Activated CD8-positive, alpha-beta memory T cell treated with anti-CD3 and anti-CD28 coated beads, Interleukin-2, amount 50 U/mL, for 24 hours (primary cell): ENCODE data around the gene PRAMEF11.
"Not testable (repeated sequence)": the region's sequence is repeated elsewhere in the genome, so short reads cannot be mapped to it uniquely, and the experiment has no call there.

Source experiments
- DNase-seq: peaks from one replicate; pipeline ENCODE4 v3.0.0-alpha.2; 2020; ENCODE audit errors: extremely low read depth

Gene PRAMEF11

DNA sequence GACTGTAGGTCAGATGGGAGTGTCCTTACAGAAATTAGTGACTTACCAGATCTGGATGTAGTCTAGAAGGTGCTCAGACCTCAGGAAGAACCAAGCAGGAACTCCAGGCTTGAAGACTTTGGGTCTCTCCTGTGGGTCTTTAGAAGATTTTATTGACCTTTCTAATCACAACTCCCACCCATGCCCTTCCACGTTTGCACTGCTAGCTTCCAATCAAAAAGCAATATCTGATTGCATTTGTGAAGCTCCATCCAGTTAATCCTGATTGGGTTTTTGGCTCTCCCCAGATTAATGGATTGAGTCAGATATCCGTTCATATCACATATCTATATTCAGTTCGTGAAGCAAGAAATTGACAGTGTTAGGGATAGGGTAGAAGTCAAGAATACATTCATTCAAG, at the start of gene PRAMEF11:
PRAMEF11 (minus strand) TSS at position 101 of the 400 bp plus-strand sequence. CDS start 2,621 bp downstream, outside the sequence.
- not testable (repeated sequence) for DNase-seq

DNA sequence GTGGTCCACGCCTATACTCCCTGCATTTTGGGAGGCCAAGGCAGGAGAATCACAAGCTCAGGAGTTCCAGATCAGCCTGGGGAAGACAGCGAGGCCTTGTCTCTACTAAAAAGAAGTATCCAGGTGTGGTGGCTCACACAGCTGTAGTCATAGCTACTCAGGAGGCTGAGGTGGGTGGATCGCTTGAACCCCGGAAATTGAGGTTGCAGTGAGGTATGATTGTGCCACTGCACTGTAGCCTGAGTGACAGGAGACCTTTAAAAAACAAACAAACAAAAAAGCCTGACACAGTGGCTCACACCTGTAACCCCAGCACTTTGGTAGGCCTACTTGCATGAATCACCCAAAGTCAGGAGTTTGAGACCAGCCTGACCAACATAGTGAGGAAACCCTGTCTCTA, 47.2 kb upstream of the PRAMEF11 start:
- not testable (repeated sequence) for DNase-seq

DNA sequence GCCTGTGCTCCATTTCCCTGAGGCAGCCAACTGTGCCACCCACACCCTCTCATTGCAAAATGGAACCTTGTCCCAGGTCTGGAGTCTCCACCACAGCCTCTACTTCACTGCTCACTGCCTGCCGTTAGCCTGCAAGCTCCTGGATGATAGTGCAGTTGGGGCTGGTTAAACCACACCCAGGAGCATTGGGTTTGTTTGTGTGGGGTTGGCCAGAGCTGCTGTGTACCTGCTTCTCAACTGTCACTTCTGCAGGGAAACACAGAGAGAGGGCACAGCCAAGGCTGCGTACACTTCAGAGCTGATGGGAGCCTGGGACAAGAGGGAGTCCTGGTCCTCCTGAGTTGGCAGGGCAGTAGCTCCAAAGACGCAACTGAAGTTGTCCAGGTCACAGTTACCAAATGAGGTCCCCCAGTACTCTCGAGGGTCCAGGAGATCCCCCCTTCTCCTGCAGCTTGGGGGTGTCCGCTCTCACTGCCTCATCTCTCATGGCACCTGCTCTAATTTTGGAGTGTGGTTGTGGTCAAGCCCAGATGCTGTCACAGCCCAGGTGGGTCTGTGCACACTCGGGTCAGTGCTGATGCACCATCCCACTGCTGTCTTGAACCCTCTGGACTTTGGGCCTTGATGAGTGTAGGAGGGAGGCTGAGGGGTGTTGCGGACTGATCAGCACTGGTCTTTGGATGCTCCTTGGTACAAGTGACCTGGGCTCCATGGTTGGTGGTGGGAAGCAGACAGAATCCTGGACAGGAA, 32.1 kb upstream of the PRAMEF11 start:
- not testable (repeated sequence) for DNase-seq

- DNase-seq, result not testable (repeated sequence)
Measured at GRCh38 chr1:12856786-12857185, 25.6 kb upstream of the PRAMEF11 start, which contains the start of gene PRAMEF2. Gene PRAMEF2, plus strand, starts transcription at chr1:12857086. Its CDS starts 1,924 bp downstream, at chr1:12859010.

DNA sequence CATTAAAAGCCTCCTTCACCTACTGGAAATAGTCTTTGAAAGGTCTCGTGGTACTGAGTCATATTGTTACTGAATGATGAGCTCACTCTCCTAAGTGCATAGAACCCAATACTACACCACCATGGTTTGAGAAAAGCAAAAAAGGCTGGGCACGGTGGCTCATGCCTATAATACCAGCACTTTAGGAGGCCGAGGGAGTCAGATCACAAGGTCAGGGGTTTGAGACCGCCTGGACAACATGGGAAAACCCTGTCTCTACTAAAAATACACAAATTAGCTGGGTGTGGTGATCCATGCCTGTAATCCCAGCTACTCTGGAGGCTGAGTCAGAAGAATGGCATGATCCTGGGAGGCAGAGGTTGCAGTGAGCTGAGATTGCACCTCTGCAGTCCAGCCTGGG, 20.6 kb upstream of the PRAMEF11 start:
- no peak for DNase-seq

GRCh38 chr1:12848620-12849019, 17.4 kb upstream of the PRAMEF11 start, which contains the start of gene HNRNPCL1:
Gene HNRNPCL1, minus strand, starts transcription at chr1:12848720. Its CDS starts 431 bp downstream, at chr1:12848289.
- DNase-seq, result not testable (repeated sequence)

GRCh38 chr1:12833251-12833650, 2.0 kb upstream of the PRAMEF11 start:
- DNase-seq, result not testable (repeated sequence)

- DNase-seq, result not testable (repeated sequence)
Measured at GRCh38 chr1:12819061-12819460, 12.1 kb downstream of the PRAMEF11 start.

GRCh38 chr1:12811409-12811784, 19.8 kb downstream of the PRAMEF11 start:
- DNase-seq, result no peak

DNA sequence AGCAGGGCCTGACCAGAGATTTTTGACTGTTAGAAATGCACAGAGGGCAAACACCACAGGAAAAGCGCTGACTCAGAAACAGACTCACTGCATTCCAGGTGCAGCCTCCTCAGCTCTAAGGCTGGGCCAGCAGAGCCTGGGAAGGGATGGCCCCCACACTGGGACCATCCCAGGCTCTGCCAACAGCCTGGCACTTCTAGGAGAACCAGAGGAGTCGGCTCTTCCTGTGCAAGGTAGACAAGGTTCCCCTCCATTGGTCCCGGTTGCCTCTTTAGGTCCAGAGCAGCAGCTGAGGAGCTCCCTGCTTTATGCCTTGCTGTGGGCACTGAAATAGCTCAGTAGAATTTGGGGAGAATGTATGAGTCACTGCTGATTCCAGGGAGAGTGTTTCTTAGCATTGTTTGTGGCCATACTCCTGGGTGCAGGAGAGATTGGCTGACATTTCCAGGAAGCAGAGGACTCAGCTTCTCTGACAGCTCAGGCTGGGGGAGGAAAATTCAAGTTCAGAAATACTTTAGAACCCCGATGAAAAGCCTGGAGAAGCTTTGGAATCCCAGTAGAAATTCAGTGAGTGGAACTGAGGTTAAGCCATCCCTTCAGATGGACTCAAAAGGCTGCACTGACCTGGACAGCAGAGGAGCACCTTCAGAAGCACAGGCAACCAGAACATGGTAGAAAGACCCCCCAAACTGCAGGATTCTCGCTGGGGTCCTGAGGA, 20.4 kb downstream of the PRAMEF11 start:
- no peak for DNase-seq

GRCh38 chr1:12809933-12810332, 21.3 kb downstream of the PRAMEF11 start:
- DNase-seq, result no peak

- DNase-seq, result no peak
Measured at GRCh38 chr1:12799730-12800129, 31.5 kb downstream of the PRAMEF11 start.

GRCh38 chr1:12798911-12799310, 32.3 kb downstream of the PRAMEF11 start:
- no peak for DNase-seq

GRCh38 chr1:12791097-12791496, 40.1 kb downstream of the PRAMEF11 start, which contains the start of gene PRAMEF1:
Gene PRAMEF1, plus strand, starts transcription at chr1:12791397. Its CDS starts 1,831 bp downstream, at chr1:12793228.
- not testable (repeated sequence) for DNase-seq

- not testable (repeated sequence) for DNase-seq
Measured at GRCh38 chr1:12784729-12785128, 46.5 kb downstream of the PRAMEF11 start.

DNA sequence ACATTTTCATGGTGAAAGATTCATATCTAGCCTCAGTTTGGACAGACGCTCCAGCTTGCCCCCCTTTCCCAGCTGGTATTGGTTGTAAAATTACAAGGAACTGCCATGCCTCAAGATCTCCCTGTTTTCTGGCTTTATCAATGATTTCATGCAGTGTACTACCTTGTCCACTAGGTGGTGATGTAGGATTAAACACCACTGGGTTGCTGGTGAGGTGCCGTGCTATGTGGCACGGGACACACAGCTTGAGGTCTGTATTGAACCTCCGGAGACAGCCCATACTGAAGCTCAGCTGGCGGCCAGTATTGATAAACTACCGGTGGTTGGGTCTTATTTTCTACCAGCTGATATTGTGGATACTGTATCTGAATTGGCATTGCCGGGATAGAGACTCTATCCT, 47.4 kb downstream of the PRAMEF11 start:
- DNase-seq, result not testable (repeated sequence)

DNA sequence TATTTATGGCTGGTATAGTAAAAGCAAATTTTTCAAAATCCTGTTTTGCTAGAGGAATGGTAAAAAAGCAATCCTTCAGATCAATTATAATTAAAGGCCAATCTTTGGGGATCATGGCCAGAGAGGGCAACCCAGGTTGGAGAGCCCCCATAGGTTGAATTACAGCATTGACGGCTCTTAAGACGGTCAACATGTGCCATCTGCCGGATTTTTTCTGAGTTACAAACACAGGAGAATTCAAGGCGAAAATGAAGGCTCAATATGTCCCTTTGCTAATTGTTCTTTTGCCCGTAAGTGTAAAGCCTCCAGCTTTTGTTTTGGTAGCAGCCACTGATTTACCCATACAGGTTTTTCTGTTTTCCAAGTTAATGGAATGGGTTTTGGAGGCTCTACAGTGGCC, 49.7 kb downstream of the PRAMEF11 start:
- DNase-seq, result not testable (repeated sequence)

DNA sequence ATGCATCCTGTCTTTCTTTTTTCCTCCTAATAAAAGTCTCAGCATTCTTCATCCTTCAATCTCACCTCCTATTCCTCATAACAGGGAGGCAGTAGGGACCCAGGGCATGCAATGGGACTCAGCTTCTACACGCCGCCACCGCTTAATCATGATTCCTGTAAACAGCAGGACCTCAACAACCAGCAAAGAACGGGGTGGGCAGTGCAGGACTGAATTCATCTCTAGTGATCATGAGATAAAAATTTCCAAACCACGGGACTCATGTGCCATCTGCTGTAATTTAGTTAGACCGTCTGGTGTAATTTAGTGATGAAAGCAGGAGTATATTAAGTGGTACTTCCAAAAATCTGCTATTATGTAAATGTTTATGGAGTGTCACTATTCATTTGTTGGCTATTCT, 52.3 kb downstream of the PRAMEF11 start:
- no peak for DNase-seq

DNA sequence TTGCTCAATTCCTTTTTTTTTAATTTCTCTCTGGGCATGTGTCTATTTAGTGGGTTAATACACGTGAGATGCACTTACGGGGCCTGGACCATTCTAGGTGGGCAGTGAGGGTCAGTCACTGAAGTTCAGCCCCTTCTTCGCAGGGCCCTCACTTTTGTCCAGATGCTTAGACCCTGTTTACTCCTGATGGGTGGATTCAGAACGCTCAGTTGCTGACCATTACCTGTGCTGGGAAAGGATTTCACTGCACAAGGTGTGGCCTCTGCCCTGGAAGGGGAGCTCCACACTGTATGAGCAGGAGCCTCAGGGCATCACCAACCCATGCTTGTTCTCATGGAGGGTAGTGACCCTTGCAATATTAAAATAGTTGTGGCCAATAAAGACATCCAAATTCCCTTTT, 53.1 kb downstream of the PRAMEF11 start:
- DNase-seq, result no peak

DNA sequence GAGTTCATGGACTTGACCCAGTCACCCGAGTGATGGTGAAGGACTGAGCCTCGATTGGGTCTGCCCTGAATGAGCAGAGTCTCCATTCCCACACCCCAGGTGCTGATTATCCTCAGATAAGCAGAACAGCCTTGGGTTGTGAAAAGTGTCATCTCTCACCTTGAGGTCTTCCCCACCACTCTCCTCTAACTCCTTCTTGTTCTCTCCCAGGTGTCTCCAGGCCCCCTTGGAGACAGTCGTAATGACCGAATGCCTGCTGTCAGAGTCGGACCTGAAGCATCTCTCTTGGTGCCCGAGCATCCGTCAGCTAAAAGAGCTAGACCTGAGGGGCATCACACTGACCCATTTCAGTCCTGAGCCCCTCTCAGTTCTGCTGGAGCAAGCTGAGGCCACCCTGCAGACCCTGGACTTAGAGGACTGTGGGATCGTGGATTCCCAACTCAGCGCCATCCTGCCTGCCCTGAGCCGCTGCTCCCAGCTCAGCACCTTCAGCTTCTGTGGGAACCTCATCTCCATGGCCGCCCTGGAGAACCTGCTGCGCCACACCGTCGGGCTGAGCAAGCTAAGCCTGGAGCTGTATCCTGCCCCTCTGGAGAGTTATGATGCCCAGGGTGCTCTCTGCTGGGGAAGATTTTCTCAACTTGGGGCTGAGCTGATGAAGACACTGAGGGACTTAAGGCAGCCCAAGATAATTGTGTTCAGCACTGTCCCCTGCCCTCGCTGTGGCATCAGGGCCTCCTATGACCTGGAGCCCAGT, 54.2 kb downstream of the PRAMEF11 start:
- DNase-seq, result no peak

DNA sequence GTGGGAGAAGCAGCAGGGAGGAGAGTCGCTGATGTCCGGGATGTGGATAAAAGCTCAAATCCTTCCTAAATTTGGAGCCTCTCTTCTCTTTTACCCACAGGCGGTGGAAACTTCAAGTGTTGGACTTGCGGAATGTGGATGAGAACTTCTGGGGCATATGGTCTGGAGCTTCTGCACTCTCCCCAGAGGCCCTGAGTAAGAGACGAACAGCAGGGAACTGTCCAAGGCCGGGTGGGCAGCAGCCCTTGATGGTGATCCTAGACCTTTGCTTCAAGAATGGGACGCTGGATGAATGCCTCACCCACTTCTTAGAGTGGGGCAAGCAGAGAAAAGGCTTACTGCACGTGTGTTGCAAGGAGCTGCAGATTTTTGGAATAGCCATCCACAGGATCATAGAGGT, 55.8 kb downstream of the PRAMEF11 start:
- DNase-seq, result no peak

DNA sequence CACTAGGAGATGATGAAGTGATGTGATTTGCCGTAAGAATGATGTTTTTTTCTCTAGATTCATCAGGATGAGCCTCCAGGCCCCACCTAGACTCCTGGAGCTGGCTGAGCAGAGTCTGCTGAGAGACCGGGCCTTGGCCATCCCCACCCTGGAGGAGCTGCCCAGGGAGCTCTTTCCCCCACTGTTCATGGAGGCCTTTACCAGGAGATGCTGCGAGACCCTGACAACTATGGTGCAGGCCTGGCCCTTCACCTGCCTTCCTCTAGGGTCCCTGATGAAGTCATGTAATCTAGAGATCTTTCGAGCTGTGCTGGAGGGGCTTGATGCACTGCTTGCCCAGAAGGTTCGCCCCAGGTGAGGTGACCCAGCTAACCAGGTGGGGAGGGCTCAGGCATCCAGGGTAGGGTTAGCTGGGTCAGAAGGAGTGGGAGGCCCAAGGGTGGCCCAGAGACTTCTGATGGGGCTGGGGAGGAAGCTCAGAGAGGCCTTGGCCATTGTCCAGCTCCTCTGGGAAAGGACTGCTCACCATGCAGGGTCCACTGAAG, 56.3 kb downstream of the PRAMEF11 start:
- DNase-seq, result no peak
